Right lobe of liver (tissue), 4 donors: ENCODE data around the gene MPG.

Experiments
- POLR2A ChIP-seq: fragments of 450-650 bp; IDR thresholded peaks from one replicate; pipeline ENCODE4 v1.6.1; 2017; ENCODE audit warnings: antibody characterized with exemption, mild to moderate bottlenecking
- TF ChIP-seq, protein P1 (sequence below), 4 donors: fragments of 200-600 bp in 3 of 4; fragments of 450-650 bp in 1 of 4; IDR thresholded peaks; one replicate each; pipeline versions ENCODE4 v1.5.1 to v1.8.0; 2016 to 2022; ENCODE audit warnings: antibody characterized with exemption in 4 of 4, mild to moderate bottlenecking in 2 of 4
- donor health status: DM: no; HTN: no; CAD: no.
- donor health status: DM: no; HTN: no; CAD: no.
- donor health status: DM: no; HTN: yes; CAD: no.

GRCh38 chr16:64914-65255 is 13.1 kb upstream of the MPG start:
- TF ChIP-seq, protein P1, sequence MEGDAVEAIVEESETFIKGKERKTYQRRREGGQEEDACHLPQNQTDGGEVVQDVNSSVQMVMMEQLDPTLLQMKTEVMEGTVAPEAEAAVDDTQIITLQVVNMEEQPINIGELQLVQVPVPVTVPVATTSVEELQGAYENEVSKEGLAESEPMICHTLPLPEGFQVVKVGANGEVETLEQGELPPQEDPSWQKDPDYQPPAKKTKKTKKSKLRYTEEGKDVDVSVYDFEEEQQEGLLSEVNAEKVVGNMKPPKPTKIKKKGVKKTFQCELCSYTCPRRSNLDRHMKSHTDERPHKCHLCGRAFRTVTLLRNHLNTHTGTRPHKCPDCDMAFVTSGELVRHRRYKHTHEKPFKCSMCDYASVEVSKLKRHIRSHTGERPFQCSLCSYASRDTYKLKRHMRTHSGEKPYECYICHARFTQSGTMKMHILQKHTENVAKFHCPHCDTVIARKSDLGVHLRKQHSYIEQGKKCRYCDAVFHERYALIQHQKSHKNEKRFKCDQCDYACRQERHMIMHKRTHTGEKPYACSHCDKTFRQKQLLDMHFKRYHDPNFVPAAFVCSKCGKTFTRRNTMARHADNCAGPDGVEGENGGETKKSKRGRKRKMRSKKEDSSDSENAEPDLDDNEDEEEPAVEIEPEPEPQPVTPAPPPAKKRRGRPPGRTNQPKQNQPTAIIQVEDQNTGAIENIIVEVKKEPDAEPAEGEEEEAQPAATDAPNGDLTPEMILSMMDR (IDR thresholded peaks at IDR 0.05), result no peak
- TF ChIP-seq POLR2A, result no peak
